Upper lobe of right lung (tissue), 1 donor: ENCODE results near the gene ZNF831. TPM values are rescaled to one million over a fixed set of nuclear protein-coding genes. Genes with fewer than 3 reads are reported as not detected.

Experiments
- ATAC-seq: fragments of 200-7000 bp; cut with Tn5 transposase; one replicate; pipeline ENCODE4 v1.9.1; 2020; ENCODE audit warnings: mild to moderate bottlenecking, moderate library complexity
- DNase-seq: peaks from one replicate; pipeline ENCODE4 v3.0.0-alpha.2; 2020
- H3K27ac ChIP-seq: fragments of 200-600 bp; one replicate; pipeline ENCODE4 v1.8.0; 2022
- H3K27me3 ChIP-seq: fragments of 200-600 bp; one replicate; pipeline ENCODE4 v1.8.0; 2022; ENCODE audit warnings: mild to moderate bottlenecking
- H3K36me3 ChIP-seq: fragments of 200-600 bp; one replicate; pipeline ENCODE4 v1.8.0; 2022
- H3K4me1 ChIP-seq: fragments of 200-600 bp; one replicate; pipeline ENCODE4 v1.8.0; 2022
- H3K4me3 ChIP-seq: fragments of 200-600 bp; one replicate; pipeline ENCODE4 v1.8.0; 2022; ENCODE audit warnings: mild to moderate bottlenecking
- H3K9me3 ChIP-seq: fragments of 200-600 bp; one replicate; pipeline ENCODE4 v1.8.0; 2022
- CTCF ChIP-seq: fragments of 200-600 bp; IDR thresholded peaks from one replicate; pipeline ENCODE4 v1.8.0; 2022; ENCODE audit warnings: antibody characterized with exemption
- intact Hi-C: fragments of 100-400 bp; cut with DNase I; formaldehyde crosslinking; loops from one replicate; pipeline ENCODE4 v1.11.0; 2022
- total RNA-seq: library from RNA; stranded (reverse); fragmentation: NEBNext Ultra II Directional; extraction: Animal tissue kit (Norgen Biotek cat#: 25700); gene quantifications from one replicate; pipeline ENCODE4 v1.2.1, GENCODE V29; 2021
- donor health status: DM: no; HTN: yes; CAD: no; lungs with severe emphysema.

Gene ZNF831
- total RNA-seq, 1 donor from 2014 or later, result 1.0 TPM

GRCh38 chr20:59214606-59215547 lies 51.3 kb downstream of the ZNF831 start:
- no peak overlapping the region for H3K27ac ChIP-seq
- DNase-seq (no peak), ATAC-seq (no peak)
- H3K9me3 ChIP-seq, result no peaks in the 10 kb centered on the region
- no peak for TF ChIP-seq CTCF
- intact Hi-C loops, result loop anchor here (10.0 kb wide), 1 partner anchor 340 kb away; no protein-coding TSS in a partner anchor
- peaks cover 7% of the 10 kb centered on the region for H3K27me3 ChIP-seq
- no peaks in the 10 kb centered on the region for H3K36me3 ChIP-seq
- H3K4me3 ChIP-seq, result no peak overlapping the region
- no peaks in the 10 kb centered on the region for H3K4me1 ChIP-seq

DNA sequence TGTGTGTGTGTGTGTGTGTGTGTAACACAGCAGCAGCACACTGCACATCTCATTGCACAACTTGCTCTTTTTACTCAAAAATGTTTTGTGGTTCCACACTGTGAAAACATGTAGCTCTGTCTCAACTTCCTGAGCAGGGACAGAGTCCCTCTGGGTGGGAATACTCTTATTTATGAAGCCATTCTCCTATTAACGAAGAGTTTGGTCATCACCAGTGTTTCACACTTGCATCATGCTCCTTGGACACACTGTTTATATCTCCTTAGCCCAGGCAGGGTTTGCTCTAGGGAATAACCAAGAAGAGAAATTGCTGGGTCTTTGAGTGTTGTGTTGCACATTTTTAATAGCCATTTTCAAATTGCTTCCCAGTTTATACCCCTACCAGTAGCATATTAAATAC lies 53.6 kb downstream of the ZNF831 start:
- intact Hi-C loops, result loop anchor here (10.0 kb wide), 1 partner anchor 342 kb away; no protein-coding TSS in a partner anchor
- ATAC-seq (no peak), DNase-seq (no peak)
- no peak for TF ChIP-seq CTCF
- Histone ChIP-seq H3K27ac (no peak overlapping the region), H3K36me3 (no peaks in the 10 kb centered on the region), H3K9me3 (no peaks in the 10 kb centered on the region), H3K4me1 (peaks cover 11% of the 10 kb centered on the region), H3K27me3 (peaks cover 7% of the 10 kb centered on the region), H3K4me3 (no peak overlapping the region)

DNA sequence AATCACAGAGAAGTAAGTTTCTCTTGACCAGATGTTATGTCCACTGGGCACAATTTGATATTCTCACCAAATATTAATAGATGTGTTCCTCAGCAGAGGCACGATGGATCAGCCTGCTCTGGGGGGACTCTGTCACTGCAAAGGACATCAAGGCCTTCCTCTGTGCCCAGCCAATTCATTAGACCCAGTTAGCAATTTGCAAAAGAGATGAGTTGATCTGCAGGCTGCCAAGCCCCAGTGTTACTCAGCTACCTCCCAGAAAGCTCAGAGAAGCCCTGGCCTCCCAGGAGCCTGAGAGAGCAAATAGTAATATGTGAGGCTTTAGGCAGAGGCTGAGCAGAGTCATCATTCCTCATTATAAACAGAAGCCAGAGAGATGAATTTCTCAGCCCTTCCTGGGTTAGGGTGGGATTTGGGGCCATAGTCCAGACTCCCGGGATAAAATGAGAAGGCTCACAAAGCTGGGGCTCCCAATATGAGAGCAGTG lies 54.2 kb downstream of the ZNF831 start:
- no peaks in the 10 kb centered on the region for H3K36me3 ChIP-seq
- peaks cover 7% of the 10 kb centered on the region for H3K27me3 ChIP-seq
- H3K9me3 ChIP-seq, result no peaks in the 10 kb centered on the region
- TF ChIP-seq CTCF, result no peak
- no peak for DNase-seq
- no peak for ATAC-seq
- H3K4me1 ChIP-seq, result peaks cover 16% of the 10 kb centered on the region
- H3K4me3 ChIP-seq, result no peak overlapping the region
- intact Hi-C loops, result loop anchor here (10.0 kb wide), 1 partner anchor 343 kb away; no protein-coding TSS in a partner anchor
- H3K27ac ChIP-seq, result no peak overlapping the region

DNA sequence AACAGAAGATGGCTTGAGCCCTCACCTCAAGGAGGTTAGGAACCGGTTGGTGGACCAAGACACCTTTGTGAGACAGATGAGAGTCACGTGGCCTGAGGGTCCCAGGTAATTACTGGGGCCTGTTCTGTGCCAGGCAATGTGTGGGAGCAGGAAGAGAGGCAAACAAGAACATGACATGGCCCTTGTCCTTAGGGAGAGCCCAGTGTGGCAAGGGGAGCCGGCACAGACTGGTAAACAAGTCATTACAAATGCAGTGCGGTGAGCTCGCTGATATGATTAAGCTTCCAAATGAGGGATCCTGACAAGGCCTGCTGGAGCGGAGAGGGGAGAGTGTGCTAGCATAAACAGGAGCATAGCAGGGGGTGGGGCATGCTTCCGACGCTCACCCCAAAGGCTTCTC lies 55.6 kb downstream of the ZNF831 start:
- ATAC-seq, result no peak
- Histone ChIP-seq H3K36me3 (no peaks in the 10 kb centered on the region), H3K4me3 (no peak overlapping the region), H3K27ac (no peak overlapping the region), H3K9me3 (no peaks in the 10 kb centered on the region), H3K27me3 (peaks cover 17% of the 10 kb centered on the region), H3K4me1 (peaks cover 18% of the 10 kb centered on the region)
- intact Hi-C loops, result loop anchor here (10.0 kb wide), 1 partner anchor 344 kb away; no protein-coding TSS in a partner anchor
- DNase-seq, result no peak
- TF ChIP-seq CTCF, result no peak

- intact Hi-C loops, result loop anchor here (5.0 kb wide), 1 partner anchor 133 kb away; no protein-coding TSS in a partner anchor
- peaks cover 18% of the 10 kb centered on the region for H3K4me1 ChIP-seq
- no peak overlapping the region for H3K27ac ChIP-seq
- H3K9me3 ChIP-seq, result no peaks in the 10 kb centered on the region
- ATAC-seq (no peak), DNase-seq (no peak)
- TF ChIP-seq CTCF, result no peak
- H3K36me3 ChIP-seq, result no peaks in the 10 kb centered on the region
- H3K27me3 ChIP-seq, result peaks cover 24% of the 10 kb centered on the region
- H3K4me3 ChIP-seq, result no peak overlapping the region
Observed at GRCh38 chr20:59220161-59220560, 56.5 kb downstream of the ZNF831 start.
